ENCODE results near the gene CCDC152. TPM values are rescaled to one million over a fixed set of nuclear protein-coding genes. Genes with fewer than 3 reads are reported as not detected.

CCDC152 gene
- total RNA-seq, 1 experiment from 2014 or later: 0.13 TPM

DNA sequence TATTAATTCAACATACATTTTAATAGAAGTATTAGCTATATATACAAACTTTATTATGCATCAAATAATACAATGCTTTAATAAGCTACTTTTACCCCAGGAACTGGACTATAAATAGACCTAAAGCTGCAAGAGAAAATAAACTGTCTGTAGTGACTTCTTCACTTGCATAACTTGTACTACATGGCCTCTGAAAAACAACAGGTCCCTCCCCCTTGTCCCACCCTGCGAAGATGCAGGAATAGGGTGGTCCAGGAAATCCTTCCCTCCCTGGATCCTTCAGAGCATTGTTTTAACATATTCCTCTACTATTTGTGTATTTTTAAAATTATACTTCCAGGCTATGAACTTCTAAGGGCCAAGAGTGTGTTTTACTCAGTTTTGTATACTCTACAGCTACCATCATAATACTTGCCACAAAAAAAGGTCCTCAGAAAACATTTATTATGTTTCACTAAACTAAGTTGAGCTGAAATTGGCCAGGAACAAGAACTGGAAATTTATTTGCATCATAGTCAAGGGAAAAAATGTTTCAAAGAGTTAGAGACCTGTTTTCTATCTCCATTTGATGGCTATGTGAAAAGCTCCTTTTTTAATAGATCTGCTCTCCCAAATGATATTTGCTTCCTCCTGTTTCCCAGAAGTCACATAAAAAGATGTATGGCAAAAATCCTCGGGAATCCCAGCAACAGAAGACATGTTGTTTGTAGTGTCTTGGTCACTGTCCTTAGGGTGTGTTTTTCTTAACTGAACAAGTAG lies 70.3 kb downstream of the CCDC152 start:
- Histone ChIP-seq H2BK15ac (ENCODE audit: low read depth, low read length) (no peak overlapping the region), H3K56ac (ENCODE audit: insufficient read length, low read depth, low read length) (no peak overlapping the region), H4K8ac (replicated peaks; ENCODE audit: insufficient read length, low read depth, low read length) (no peak overlapping the region), H3K4me1 (ENCODE audit: insufficient read depth, low read length) (no peaks in the 10 kb centered on the region), H3K27me3 (ENCODE audit: insufficient read depth, low read length) (no peaks in the 10 kb centered on the region), H2BK120ac (ENCODE audit: low read depth, low read length, poor library complexity, severe bottlenecking) (no peak overlapping the region), H2BK5ac (ENCODE audit: insufficient read length, low read length) (no peak overlapping the region), H3T11ph (ENCODE audit: low read length) (no peak overlapping the region), H4K5ac (ENCODE audit: insufficient read length, low read depth, low read length) (no peak overlapping the region), H3K4ac (ENCODE audit: low read depth, low read length) (no peak overlapping the region), H3K23me2 (ENCODE audit: insufficient read length, low read depth, low read length, poor library complexity, severe bottlenecking) (no peaks in the 10 kb centered on the region), H3K27ac (ENCODE audit: insufficient read length, low read depth, low read length) (no peak overlapping the region), H3K9me3 (ENCODE audit: control insufficient read depth, low read depth, low read length) (no peaks in the 10 kb centered on the region), H3K9ac (ENCODE audit: extremely low read depth, insufficient read length, low read length) (no peak overlapping the region), H3K18ac (ENCODE audit: insufficient read length, low read depth, low read length) (no peak overlapping the region), H3K79me1 (ENCODE audit: insufficient read depth, low read depth, low read length, poor library complexity, severe bottlenecking) (no peaks in the 10 kb centered on the region), H3K14ac (ENCODE audit: insufficient read depth, low read length) (no peak overlapping the region), H4K91ac (ENCODE audit: insufficient read length, low read depth, low read length) (no peak overlapping the region), H3K23ac (ENCODE audit: insufficient read length, low read depth, low read length) (no peak overlapping the region), H2AFZ (ENCODE audit: low read length) (no peak overlapping the region), H4K20me1 (ENCODE audit: control insufficient read depth, insufficient read depth, insufficient read length) (no peaks in the 10 kb centered on the region), H3K79me2 (ENCODE audit: insufficient read depth, low read length) (no peaks in the 10 kb centered on the region), H2BK12ac (ENCODE audit: insufficient read length, low read depth, low read length) (no peak overlapping the region), H2AK5ac (ENCODE audit: insufficient read length, low read length) (no peak overlapping the region), H2BK20ac (ENCODE audit: low read depth, low read length, poor library complexity, severe bottlenecking) (no peak overlapping the region), H3K4me2 (ENCODE audit: insufficient read depth, insufficient read length, low read length) (no peak overlapping the region)
- WGBS (ENCODE audit: extremely low coverage, insufficient read length, low lambda C conversion rate): no CpG with 5 or more reads among the region's 2 CpGs
- Mint-ChIP-seq H3K27me3 (ENCODE audit: low read depth) (no peaks in the 10 kb centered on the region; the same call in 1 of the 2 replicates), H3K4me3 (no peak overlapping the region), H3K27ac (no peak overlapping the region), H3K9me3 (no peaks in the 10 kb centered on the region), H3K36me3 (ENCODE audit: insufficient read depth in 1 of 3, low read depth in 3 of 3) (no peaks in the 10 kb centered on the region), H3K4me1 (no peaks in the 10 kb centered on the region)
- TF ChIP-seq, protein P1, sequence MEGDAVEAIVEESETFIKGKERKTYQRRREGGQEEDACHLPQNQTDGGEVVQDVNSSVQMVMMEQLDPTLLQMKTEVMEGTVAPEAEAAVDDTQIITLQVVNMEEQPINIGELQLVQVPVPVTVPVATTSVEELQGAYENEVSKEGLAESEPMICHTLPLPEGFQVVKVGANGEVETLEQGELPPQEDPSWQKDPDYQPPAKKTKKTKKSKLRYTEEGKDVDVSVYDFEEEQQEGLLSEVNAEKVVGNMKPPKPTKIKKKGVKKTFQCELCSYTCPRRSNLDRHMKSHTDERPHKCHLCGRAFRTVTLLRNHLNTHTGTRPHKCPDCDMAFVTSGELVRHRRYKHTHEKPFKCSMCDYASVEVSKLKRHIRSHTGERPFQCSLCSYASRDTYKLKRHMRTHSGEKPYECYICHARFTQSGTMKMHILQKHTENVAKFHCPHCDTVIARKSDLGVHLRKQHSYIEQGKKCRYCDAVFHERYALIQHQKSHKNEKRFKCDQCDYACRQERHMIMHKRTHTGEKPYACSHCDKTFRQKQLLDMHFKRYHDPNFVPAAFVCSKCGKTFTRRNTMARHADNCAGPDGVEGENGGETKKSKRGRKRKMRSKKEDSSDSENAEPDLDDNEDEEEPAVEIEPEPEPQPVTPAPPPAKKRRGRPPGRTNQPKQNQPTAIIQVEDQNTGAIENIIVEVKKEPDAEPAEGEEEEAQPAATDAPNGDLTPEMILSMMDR (conservative IDR thresholded peaks at IDR 0.05): no peak
- no peak for DNase-seq
